ENCODE results near the gene PHLDB2. TPM values are rescaled to one million over a fixed set of nuclear protein-coding genes. Genes with fewer than 3 reads are reported as not detected.
A peak's percentile ranks its signal among the peaks of the same experiment; 100 is the strongest.

PHLDB2 gene
- total and polyA plus RNA-seq, 2 of the 13 experiments (the other 11 are each of a cell fraction or from before 2014, with no cell fraction given) = 8.4 to 23.6 TPM

DNA sequence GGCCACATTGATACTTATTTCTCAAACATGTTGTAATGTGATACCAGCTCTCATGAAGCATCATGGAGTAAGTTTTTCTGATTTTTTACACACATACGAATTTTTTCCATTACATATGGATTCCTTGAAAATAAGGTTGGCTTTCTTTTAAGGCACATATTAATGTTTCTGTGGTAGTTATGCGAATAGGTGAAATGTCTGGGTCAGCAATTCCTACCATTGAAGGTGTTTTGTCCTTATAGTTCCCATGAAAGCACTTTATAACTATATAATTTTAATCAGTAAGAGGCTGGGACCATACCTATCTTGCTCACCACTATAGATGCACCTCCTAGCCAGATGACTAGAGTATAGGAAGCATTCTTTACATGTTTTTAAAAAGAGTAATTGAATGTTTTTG lies 33.0 kb downstream of the PHLDB2 start:
- Histone ChIP-seq H3K27me3 (ENCODE audit: control insufficient read depth in 1 of 2, insufficient read depth in 2 of 2, low read length in 2 of 2) (no peaks in the 10 kb centered on the region), H3K27ac (ENCODE audit: extremely low read length, insufficient read depth, low read length) (no peak overlapping the region), H3K79me2 (ENCODE audit: insufficient read depth, low read length) (peaks cover 2% of the 10 kb centered on the region), H3K9ac (ENCODE audit: insufficient read depth, low read depth, low read length) (no peak overlapping the region), H3K4me2 (ENCODE audit: low read depth, low read length) (no peak overlapping the region), H3K4me1 (ENCODE audit: insufficient read depth, low read length) (no peaks in the 10 kb centered on the region), H4K20me1 (ENCODE audit: insufficient read depth, low read length) (no peaks in the 10 kb centered on the region), H3K36me3 (replicated peaks in 1 of 2; ENCODE audit: control insufficient read depth in 1 of 2, insufficient read depth in 2 of 2, low read length in 2 of 2) (peaks cover 0 to 4% of the 10 kb centered on the region in 2 experiments; a peak in 1 of 5 replicates), H3K9me3 (ENCODE audit: low read length) (no peaks in the 10 kb centered on the region), H2AFZ (ENCODE audit: low read length) (no peak overlapping the region), H3K4me3 (replicated peaks in 1 of 3; ENCODE audit: insufficient read depth in 1 of 3, low read depth in 2 of 3, low read length in 3 of 3) (no peak overlapping the region)
- intact Hi-C loops (cut with micrococcal nuclease; ENCODE audit: unreplicated experiment) (no loop called here), in situ Hi-C loops (cut with HindIII; ENCODE audit: extremely low pct_ligation_motif_present, low pct_unique_long_range_greater_than_20kb) (no loop called here)
- no peak for DNase-seq (ENCODE audit: low spot score)
- no peak for FAIRE-seq
- ChIA-PET CTCF (ENCODE audit: low intra/inter-chr PET ratio, low total read pairs) (no interaction called here), POLR2A (no interaction called here)
- no peak for ATAC-seq
- TF ChIP-seq MAFK (conservative IDR thresholded peaks at IDR 0.05 in 1 of 2, IDR thresholded peaks at IDR 0.05 in 1 of 2; ENCODE audit: low read length in 2 of 2) (peak; percentile 46 to 72; a peak in 3 of 4 replicates), MAFF (IDR thresholded peaks at IDR 0.05; ENCODE audit: low read depth, low read length) (peak; percentile 35; the same call in 1 of the 2 replicates), ZMAT3 (CRISPR knock-in tag; conservative IDR thresholded peaks at IDR 0.05) (no peak)
- WGBS (ENCODE audit: low lambda C conversion rate) = 94% methylated on average over 2 of the region's 2 CpGs
- no TSS peak for BruUV-seq (replicated peaks)

DNA sequence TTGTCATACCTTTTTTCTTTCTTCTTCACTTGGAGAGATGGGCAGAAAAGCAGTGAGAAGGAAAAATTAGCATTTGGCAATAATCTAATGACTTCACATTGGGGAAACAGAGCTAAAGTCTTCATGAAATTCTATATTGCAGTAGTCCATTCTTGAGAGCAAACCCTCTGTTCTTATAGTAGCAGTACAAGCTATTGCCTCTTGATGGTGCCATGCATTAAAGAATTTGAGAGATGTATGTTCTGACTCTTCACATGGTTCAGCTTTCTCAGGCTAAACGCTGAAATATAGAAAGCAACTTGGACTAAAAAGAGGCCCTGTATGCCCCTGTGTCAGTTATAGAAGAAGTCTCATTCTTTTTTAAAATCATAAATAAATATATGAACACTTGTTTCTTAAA lies 36.0 kb downstream of the PHLDB2 start:
- H3K9me3 ChIP-seq (ENCODE audit: low read length) = no peaks in the 10 kb centered on the region
- intact Hi-C loops (cut with micrococcal nuclease; ENCODE audit: unreplicated experiment) (loop anchor here (1.0 kb wide), 1 partner anchor 72 kb away; no protein-coding TSS in a partner anchor), in situ Hi-C loops (cut with HindIII; ENCODE audit: extremely low pct_ligation_motif_present, low pct_unique_long_range_greater_than_20kb) (no loop called here)
- H3K4me1 ChIP-seq (ENCODE audit: insufficient read depth, low read length) = no peaks in the 10 kb centered on the region
- 0 out of 5 replicates have a peak, but pooled peaks cover 0 to under 1% of the 10 kb centered on the region in 2 experiments for H3K36me3 ChIP-seq (replicated peaks in 1 of 2; ENCODE audit: control insufficient read depth in 1 of 2, insufficient read depth in 2 of 2, low read length in 2 of 2)
- DNase-seq (ENCODE audit: low spot score) = peak; percentile 16
- H3K9ac ChIP-seq (ENCODE audit: insufficient read depth, low read depth, low read length) = no peak overlapping the region
- H3K27me3 ChIP-seq (ENCODE audit: control insufficient read depth in 1 of 2, insufficient read depth in 2 of 2, low read length in 2 of 2) = no peaks in the 10 kb centered on the region
- no peak overlapping the region for H3K4me2 ChIP-seq (ENCODE audit: low read depth, low read length)
- H4K20me1 ChIP-seq (ENCODE audit: insufficient read depth, low read length) = no peaks in the 10 kb centered on the region
- TF ChIP-seq, protein P1, sequence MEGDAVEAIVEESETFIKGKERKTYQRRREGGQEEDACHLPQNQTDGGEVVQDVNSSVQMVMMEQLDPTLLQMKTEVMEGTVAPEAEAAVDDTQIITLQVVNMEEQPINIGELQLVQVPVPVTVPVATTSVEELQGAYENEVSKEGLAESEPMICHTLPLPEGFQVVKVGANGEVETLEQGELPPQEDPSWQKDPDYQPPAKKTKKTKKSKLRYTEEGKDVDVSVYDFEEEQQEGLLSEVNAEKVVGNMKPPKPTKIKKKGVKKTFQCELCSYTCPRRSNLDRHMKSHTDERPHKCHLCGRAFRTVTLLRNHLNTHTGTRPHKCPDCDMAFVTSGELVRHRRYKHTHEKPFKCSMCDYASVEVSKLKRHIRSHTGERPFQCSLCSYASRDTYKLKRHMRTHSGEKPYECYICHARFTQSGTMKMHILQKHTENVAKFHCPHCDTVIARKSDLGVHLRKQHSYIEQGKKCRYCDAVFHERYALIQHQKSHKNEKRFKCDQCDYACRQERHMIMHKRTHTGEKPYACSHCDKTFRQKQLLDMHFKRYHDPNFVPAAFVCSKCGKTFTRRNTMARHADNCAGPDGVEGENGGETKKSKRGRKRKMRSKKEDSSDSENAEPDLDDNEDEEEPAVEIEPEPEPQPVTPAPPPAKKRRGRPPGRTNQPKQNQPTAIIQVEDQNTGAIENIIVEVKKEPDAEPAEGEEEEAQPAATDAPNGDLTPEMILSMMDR (CRISPR knock-in tag; IDR thresholded peaks at IDR 0.05) = peak; percentile 28; the same call in 1 of the 2 replicates
- TF ChIP-seq, protein P2, sequence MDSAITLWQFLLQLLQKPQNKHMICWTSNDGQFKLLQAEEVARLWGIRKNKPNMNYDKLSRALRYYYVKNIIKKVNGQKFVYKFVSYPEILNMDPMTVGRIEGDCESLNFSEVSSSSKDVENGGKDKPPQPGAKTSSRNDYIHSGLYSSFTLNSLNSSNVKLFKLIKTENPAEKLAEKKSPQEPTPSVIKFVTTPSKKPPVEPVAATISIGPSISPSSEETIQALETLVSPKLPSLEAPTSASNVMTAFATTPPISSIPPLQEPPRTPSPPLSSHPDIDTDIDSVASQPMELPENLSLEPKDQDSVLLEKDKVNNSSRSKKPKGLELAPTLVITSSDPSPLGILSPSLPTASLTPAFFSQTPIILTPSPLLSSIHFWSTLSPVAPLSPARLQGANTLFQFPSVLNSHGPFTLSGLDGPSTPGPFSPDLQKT (CRISPR knock-in tag; IDR thresholded peaks at IDR 0.05; ENCODE audit: borderline replicate concordance) = no peak
- TF ChIP-seq STAG1 (CRISPR knock-in tag; IDR thresholded peaks at IDR 0.05) (peak; percentile 39), SMC3 (IDR thresholded peaks at IDR 0.05; ENCODE audit: low read length) (0 out of 2 replicates have a peak, but pooled peaks have one; percentile 15)
- BruUV-seq (replicated peaks) = no TSS peak
- peaks cover 2% of the 10 kb centered on the region for H3K79me2 ChIP-seq (ENCODE audit: insufficient read depth, low read length)
- ChIA-PET POLR2A (no interaction called here), CTCF (ENCODE audit: low intra/inter-chr PET ratio, low total read pairs) (interaction anchor here (1.3 kb wide), 1 partner anchor 72 kb away, joined by 6 read pairs; no protein-coding TSS in a partner anchor)
- FAIRE-seq = no peak
- H3K4me3 ChIP-seq (replicated peaks in 1 of 3; ENCODE audit: insufficient read depth in 1 of 3, low read depth in 2 of 3, low read length in 3 of 3) = no peak overlapping the region
- no peak overlapping the region for H2AFZ ChIP-seq (ENCODE audit: low read length)
- peak; percentile 60; the same call in 2 of the 3 replicates for ATAC-seq
- WGBS (ENCODE audit: low lambda C conversion rate) = 88% methylated on average over 1 of the region's 1 CpG
- no peak overlapping the region for H3K27ac ChIP-seq (ENCODE audit: extremely low read length, insufficient read depth, low read length)
